ENCODE measurements around the gene GPR146.
A peak's percentile ranks its signal among the peaks of the same experiment; 100 is the strongest.

GPR146 gene

DNA sequence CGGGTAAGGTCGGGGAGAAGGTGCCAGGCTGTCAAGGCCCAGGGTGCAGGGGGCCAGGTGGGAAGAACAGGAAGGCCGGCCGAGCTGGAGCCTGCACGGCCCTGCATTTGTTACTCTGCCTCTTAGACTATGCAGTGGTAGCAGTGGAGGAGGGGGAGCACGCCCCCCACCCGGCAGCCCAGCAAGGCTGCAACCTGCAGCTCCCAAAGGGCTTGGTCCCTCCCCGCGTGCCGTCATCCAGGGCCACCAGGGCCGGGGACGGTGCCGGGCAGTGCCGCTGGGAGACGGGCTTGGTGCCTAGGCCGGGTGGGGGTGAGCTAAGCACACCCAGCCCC lies 36.5 kb downstream of the GPR146 start:
- DNase-seq, result no peak

GRCh38 chr7:1081336-1081735 lies 37.0 kb downstream of the GPR146 start:
- DNase-seq, result no peak

GRCh38 chr7:1081931-1082401 lies 37.6 kb downstream of the GPR146 start:
- DNase-seq, result peak; percentile 67

DNA sequence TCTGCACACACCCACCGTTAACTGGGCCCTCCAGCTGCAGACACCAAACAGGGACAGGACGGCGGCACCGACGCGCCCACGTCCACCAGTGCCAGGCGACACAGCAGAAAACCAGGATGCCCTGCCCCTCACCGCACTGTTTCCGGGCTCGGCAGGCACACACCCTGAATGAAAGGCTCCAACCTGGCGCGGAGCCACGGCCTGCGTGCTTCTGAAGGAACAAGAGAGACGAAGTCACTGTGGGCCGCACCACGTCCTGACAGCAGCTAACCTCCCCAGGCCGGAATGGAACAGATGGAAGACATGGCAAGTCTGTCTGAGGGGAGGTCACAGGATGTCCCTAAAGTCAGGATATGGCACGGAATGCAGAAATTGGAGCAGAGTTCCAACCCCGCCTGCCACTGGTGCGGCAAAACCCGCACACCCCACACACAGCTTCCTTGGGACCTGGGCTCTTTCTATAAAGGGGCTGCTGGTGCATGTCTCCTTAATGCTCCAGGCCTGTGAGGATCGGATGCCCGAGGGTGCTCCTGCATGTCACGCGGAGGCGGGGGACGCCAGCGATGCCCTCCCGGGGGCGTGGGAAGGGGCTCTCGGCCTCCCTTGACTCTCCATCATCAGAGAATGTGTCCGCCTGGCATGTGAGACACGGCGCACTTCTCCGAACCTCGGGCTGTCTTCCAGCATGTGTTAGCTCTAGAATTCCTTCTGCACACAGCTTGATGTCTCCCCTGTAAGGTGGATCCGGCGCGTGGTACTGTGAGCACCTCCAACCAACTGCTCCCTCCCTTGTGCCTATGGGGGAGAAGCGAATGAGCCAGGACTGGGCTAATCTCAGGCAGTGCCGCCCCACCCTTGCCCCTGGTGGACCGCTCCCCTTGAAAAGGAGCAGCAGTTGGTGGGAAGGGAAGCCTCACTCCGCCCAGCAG lies 39.6 kb downstream of the GPR146 start:
- DNase-seq, result no peak

- no peak for DNase-seq
Measured at GRCh38 chr7:1085266-1085665, 40.9 kb downstream of the GPR146 start.

DNA sequence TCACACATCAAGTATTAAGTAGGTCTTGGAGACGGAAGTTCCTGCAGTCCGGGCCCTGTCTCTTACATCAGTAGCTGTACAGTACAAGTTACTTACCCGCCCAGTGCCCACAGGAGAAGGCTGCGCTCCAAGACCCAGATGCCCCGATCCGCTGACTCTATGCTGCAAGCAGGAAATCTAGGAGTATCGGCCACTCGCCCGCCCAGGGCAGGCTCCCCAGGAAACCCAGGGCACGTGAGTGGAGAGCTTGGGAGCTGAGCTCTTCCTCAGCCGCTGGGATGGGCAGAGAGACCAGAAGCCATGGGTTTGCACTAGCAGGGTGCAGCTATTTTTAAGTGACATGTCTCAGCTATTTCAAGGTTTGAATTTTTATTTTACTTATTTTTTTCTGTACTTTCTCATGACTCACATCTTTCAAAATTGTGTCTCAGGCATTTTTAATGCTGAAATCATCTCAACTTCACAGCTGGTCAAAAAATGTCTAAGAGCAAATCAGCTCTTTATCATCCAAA lies 41.6 kb downstream of the GPR146 start:
- no peak for DNase-seq

DNA sequence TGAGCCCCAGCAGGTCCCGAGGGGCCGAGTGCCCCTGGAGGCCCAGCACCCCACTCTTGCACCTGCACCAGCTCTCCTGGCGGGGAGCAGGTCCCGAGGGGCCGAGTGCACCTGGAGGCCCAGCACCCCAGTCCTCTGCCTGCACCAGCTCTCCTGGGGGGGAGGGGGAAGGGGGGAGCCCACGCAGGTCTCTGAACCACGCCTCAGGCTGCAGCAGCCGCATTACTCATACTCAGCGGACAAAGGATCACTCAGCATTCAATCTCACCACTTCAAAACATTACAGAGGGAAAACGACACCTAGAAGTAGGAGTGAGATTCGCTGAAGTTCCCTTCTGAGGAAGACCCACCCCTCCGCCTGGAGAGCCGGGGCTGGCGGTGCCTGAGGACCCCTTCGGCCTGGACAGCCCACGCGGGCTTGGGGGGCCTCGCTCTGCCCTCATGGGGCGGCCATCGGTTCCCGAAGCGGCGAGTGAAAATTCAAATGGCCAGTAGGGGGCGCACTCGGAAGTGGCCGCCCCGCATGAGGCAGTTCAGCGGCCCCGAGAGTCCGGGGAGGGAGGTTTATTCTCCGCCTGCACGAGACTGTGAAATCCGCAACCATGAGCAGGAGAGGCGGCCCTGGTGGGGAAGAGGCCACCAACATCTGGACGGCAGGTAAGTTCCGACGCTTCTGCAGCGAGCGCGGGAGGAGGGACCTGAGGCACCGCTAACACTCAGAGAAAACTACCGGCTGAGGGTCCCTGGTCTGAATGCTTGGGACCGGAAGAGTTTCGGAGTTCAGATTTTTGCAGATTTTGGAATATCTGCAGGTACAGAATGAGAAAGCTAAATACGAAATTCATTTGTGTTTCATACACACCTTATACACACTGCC lies 42.5 kb downstream of the GPR146 start:
- DNase-seq, result peak; percentile 11

DNA sequence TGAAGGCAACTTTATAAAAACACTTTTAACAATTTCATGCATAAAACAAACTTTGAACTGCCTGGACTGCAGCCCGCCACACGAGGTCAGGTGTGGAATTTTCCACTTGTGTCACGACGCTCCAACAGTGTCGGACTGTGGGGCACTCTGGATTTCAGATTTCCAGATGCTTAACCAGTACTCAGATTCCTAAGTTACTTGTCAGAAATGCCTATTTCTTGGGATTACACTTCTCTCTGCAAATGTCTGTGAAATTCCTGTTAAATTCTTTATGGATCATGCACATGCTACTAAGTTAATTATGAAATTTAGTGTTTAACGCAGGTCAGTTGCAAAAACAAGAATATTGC lies 43.1 kb downstream of the GPR146 start:
- DNase-seq, result no peak

DNA sequence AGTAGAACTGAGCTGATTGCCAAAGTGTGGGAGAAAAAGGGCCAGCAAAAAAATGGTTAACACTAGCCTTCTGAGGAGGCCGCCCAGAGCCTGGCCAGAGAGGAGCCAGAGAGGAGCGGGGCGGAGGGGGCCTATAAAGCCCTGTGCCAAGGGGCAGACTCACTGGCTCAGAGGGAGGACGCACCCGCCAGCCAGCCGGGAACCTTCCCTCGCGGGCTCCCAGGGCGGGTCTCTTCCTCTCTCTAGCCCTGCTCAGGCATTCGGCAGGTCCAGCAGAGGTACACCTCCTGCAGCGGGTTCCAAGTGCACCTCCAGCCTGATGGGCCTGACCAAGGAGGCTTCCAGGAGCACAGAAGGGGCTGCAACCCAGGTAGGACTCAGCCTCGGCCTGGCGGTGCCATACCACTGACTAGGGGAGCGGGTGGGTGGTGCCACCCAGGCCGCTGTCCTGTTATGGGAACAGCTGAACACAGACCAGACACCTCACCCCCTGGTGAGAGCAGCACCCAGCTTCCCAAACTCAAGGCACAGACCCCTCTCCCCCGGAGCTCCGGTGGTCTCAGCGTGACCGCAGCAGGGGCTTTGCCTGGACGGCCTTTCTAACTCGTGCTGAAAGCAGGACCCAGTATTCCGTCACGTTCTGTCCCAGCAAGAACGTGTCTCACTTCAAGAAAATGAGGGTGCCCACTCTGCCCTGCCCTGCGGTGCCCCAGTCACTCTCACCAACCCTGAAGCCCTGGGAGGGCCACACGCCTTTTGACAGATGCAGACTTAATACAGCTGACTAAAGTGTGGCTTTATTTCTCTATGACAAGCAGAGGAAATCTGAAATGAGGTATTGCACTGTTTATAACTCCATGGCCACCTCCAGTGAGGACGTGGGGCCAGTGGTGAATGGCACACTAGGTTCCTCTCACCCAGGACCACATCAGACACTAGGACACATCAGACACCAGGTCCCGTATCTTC lies 43.9 kb downstream of the GPR146 start, which contains the start of gene GPER1:
GPER1 (plus strand) TSS at position 162 of the 969 bp plus-strand sequence. CDS start 3,616 bp downstream, outside the sequence.
- DNase-seq, result peak; percentile 16

DNA sequence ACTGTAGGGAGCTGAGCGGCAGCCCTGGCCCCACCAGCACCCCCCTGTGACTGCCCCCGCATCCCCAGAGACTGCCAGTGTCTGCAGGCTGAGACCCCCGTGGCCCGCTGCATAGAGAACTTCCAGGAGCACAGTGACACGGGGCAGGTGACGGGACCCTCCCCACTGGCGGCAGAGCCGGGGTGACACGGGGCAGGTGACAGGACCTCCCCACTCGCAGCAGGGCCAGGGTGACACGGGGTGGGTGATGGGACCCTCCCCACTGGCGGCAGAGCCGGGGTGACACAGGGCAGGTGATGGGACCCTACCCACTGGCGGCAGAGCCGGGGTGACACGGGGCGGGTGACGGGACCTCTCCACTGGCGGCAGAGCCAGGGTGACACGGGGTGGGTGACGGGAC lies 45.9 kb downstream of the GPR146 start:
- no peak for DNase-seq

- DNase-seq, result no peak
Measured at GRCh38 chr7:1090686-1091643, 46.6 kb downstream of the GPR146 start.

- no peak for DNase-seq
Measured at GRCh38 chr7:1091644-1092027, 47.3 kb downstream of the GPR146 start.

GRCh38 chr7:1092161-1092632 lies 47.9 kb downstream of the GPR146 start:
- no peak for DNase-seq

- DNase-seq, result no peak
Measured at GRCh38 chr7:1092806-1093501, 48.6 kb downstream of the GPR146 start.

DNA sequence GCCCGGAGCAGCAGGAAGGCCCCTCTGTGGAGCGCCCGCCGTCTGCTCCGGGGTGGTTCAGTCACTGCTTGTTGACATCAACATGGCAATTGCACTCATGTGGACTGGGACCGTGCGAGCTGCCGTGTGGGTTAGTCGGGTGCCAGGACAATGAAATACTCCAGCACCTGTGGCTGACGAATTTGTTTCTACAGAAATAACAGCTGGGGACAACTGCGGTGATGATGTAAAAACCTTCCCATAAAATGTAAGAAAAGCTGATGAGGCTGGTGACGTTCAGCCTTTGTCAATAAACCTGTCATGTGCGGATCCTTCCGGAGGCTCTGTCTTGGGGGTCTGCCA lies 49.1 kb downstream of the GPR146 start:
- no peak for DNase-seq

- DNase-seq, result no peak
Measured at GRCh38 chr7:1093916-1094508, 49.7 kb downstream of the GPR146 start.

DNA sequence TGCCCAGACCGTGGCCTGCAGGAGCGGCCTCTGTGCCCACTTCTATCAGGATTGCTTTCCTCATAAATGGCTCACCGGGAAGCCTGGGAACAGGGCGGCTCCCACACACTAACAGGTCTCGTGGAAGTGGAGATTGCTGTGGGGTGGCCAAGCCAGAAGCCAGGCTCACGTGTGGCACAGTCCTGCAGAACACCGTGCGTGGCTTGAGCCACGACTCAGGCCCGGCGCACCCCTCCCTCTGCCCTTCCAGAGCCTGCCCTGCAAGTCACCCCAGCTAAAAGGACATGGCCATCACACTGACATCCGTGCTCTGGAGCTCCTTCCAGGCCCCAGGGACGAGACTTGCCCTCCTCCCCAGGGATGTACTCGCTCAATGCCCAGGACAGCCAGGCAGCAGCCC lies 50.5 kb downstream of the GPR146 start:
- DNase-seq, result no peak

DNA sequence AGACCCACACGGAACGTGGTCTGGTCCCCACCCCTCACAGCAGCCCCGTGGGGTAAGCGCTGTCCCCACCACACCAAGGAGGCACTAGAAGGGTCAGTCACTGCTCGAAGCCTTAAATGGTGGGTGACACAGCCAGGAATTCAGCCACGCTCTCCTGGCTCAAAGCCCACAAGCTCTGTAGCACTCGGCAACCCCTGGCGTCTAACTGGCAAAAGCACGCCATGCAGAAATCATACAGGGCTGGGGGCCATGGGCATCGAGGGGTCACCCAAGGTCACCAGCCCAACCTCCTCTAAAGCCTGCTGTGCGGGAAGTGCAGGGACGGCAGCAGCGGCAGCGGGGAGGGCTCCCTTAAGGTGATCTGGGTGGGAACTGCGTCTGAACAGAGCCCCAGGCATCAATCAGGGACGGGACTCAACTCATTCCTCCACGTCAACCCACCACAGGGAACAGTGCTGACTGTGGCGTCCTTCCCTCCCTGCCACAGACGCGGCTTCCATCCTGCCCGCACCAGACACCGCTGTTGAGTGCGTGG lies 51.3 kb downstream of the GPR146 start:
- DNase-seq, result no peak
